Measurements from ENCODE around the gene DPYSL3.

Gene DPYSL3

DNA sequence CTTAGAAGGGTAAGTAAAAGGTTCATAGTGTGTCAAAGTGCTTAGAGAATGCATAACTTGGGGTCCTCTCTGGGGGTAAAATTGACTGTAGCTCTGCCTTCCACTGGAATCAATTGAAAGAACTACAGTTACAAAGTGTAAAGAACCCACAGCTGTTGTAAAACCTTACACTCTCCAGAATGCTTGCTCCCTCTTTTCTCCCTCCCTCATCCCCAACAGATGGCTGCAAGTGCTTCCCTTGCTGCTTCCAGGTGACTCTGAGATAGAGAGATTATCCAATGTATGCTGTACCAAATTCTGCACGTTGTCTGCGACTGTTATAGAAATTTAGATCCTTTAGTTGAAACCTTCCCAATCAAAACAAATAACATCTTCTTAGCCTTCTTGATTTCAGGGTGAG is 149.1 kb downstream of the DPYSL3 start:
- DNase-seq: no peak

DNA sequence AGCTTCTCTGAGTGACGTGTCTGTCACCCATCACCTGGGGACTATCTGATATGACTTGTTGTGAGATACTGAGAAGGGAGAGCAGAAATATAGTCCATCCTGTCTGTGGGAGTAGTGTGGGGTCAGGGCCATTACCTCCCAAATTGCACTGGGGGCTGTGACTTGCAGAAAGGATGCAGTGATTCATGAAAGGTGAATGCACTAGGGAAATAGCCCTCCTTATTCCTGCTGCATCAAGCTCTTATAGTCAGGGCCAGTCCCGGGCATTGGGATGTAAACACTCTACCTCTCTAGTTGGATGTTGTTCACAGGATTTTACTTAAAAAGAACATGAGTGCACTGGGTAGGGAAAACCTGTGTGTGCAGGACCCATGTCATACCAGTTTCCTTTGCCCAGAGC is 150.3 kb downstream of the DPYSL3 start:
- DNase-seq: no peak

DNA sequence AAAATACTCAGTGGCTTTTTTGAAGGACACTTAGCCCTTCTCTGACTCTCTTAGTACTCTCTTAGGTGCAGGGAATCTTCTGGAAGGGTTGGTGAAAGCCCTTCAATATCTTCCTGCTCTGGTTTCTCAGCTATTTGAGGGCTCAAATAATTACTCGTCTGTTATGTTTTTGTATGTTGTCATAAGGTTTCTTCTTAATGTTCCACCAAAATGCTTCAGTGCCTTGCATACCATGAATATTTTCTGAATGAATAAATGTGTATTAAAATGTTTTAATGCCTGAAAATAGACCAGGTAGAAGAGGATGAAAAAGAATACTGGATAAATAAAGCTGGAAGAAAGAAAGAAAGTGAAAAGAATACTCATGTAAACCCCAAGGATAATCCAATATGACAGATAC is 150.8 kb downstream of the DPYSL3 start:
- no peak for DNase-seq

DNA sequence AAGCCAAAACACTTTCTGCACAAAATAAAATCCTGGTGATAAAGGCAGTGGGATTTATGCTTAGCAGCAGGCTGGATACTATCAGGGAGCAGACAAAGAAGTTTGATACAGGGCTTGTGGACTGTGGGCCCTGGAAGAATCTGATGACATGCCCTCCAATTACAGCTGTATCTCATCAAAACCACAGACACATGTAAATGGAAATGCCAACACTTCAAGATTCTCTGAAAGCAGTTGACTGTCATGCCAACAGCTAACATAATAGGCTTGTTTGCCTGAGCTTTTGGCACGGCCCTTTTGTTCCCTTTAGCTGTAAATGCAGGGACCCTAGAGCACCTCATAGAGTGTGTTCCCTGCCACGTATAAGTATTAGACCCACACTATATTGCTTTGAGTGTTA is 160.6 kb downstream of the DPYSL3 start:
- no peak for DNase-seq

DNA sequence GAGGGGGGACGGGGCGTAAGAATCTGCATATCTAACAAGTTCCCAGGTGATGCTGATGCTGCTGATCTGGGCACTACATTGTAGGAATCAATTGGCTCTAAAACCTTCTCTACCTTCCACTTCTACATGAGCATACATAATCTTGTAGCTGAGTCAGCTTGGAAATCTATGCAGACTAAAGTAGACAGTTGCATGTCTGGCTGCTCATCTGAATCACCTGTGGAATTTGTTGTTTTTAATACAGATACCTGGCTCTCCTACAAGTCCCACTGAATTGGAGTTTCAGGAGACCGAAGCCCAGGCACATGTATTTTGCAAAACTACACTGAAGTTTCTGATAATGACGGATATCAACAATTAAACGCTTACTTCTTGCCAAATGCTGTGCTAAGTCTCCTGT is 161.4 kb downstream of the DPYSL3 start:
- no peak for DNase-seq

DNA sequence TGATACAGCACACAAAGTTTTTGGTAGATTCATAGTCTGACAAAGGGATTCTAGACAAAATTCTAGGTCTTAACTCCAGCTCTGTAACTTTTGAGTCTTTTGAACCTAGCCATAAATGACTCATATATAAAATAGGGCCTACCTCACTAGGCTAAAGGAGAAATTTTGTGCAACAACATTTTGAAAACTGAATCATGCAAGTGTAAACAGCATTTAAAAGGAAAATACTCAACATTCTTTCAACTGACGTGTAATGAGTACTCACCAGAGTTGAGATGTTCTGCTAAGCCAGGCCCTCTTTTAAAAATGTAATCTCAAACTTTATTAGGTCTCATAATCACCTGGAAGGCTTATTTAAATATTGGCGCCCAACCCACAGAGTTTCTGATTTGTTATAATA is 161.8 kb downstream of the DPYSL3 start:
- no peak for DNase-seq

DNA sequence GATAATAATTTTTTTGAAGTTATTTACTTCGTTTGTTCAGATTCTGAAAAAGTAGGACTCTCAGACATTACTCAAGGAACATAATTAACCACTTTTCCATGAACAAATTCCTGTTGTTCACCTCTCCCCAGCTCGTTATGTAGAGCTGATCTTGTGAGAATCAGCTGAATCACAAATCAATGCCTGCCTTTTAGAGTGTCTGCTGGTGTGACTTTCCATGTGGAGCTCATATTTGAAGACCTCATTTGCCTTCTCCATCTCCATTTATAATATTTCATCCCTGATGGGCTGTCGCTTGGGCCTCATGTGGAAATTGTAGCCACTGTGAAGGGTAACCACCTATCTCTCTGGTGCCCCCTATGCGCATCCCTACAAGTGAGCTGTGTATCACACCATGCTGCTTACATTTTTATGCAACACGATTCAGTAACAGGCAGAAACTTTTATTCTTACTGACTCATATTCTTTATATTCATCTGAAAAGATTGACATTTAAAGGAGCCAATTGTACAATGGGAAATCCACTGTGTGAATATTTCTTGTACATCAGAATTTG is 163.8 kb downstream of the DPYSL3 start:
- DNase-seq: no peak

DNA sequence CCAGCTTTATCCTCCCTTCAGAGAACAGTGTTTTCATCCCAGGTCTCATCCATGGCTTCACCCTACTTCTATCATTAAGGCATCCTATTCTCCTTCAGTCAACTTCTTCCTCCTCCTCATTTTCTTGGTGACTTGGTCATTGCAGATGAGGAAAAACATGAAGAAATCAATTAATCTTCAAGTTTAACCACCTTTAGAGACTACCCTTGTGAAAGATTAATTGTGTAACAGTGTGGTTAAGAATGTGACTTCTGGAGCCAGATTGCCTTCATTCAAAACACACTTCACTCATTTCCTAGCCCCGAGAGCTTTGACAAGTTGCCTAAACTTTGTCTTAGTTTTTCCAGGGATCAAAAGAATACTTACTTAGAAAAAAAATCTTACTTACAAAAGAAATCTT is 165.0 kb downstream of the DPYSL3 start:
- no peak for DNase-seq

DNA sequence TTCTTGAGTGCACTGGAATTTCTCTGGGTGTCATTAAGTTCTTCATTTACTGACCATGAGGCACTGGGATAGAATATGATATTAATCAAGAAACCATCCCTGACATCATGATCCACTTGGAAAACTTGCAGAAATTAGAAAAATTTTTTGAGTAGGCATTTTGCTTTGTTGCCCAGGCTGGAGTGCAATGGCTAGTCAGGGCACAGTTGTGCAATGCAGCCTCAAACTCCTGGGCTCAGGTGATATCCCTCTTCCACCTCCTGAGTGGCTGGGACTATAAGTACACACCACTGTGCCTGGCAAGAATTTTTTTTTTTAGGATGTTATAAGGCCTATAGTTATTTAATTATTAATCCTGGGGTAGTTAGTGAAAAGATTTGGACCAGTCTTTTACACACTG is 168.5 kb downstream of the DPYSL3 start:
- no peak for DNase-seq

DNA sequence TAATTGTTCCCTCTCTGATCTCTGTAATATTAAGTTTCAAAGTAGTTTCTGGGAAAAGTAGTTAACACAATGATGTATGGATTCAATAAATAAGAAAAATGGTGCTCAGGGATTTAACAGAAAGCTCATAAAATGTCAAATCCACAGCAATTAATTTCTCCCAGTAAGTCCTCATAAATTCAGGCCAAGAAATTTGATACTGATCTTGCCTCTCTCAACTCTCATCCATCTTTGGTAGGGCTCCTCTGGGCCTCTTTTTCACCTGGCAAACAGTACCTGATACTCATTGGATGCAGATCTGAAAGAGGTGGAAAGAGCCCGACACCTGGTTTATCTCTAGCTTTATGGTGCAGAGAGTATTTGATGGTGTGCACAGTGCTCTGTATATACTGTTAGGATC is 168.9 kb downstream of the DPYSL3 start:
- no peak for DNase-seq
